ENCODE data around the gene PACSIN2. TPM values are rescaled to one million over a fixed set of nuclear protein-coding genes. Genes with fewer than 3 reads are reported as not detected.

PACSIN2 gene
- total and polyA plus RNA-seq, 2 experiments from 2014 or later: 23.5 to 57.3 TPM

GRCh38 chr22:42907404-42908373 lies 107.3 kb downstream of the PACSIN2 start:
- Histone ChIP-seq H3K36me3 (ENCODE audit: insufficient read depth) (peaks cover 3% of the 10 kb centered on the region; the same call in 1 of the 2 replicates), H3K9me2 (ENCODE audit: insufficient read depth) (no peaks in the 10 kb centered on the region), H4K20me1 (replicated peaks; ENCODE audit: insufficient read depth) (peaks cover 37% of the 10 kb centered on the region), H2AFZ (no peak overlapping the region), H3K27me3 (ENCODE audit: insufficient read depth) (no peaks in the 10 kb centered on the region), H3K4me3 (no peak overlapping the region), H3F3A (replicated peaks; ENCODE audit: low read depth) (no peaks in the 10 kb centered on the region), H3K4me1 (ENCODE audit: insufficient read depth) (no peaks in the 10 kb centered on the region), H3K27ac (ENCODE audit: low read depth) (no peak overlapping the region), H3K79me2 (replicated peaks; ENCODE audit: insufficient read depth) (peaks cover 44% of the 10 kb centered on the region), H3K4me2 (no peak overlapping the region)
- Mint-ChIP-seq H3K27ac (peak overlapping the region; percentile 56; the same call in 1 of the 2 replicates), H3K9me3 (no peaks in the 10 kb centered on the region), H3K27me3 (ENCODE audit: insufficient read depth, low read depth, poor library complexity) (peaks cover 2% of the 10 kb centered on the region), H3K4me1 (peaks cover 25% of the 10 kb centered on the region), H3K4me3 (no peak overlapping the region), H3K36me3 (ENCODE audit: low read depth) (peaks cover 9% of the 10 kb centered on the region)
- TF ChIP-seq REST (IDR thresholded peaks at IDR 0.05; ENCODE audit: unreplicated experiment) (no peak), JUNB (IDR thresholded peaks at IDR 0.05; ENCODE audit: unreplicated experiment) (no peak), ZNF331 (CRISPR knock-in tag; IDR thresholded peaks at IDR 0.05; ENCODE audit: low read depth) (no peak), POLR2AphosphoS5 (IDR thresholded peaks at IDR 0.05; ENCODE audit: low read depth) (no peak), CREB1 (CRISPR knock-in tag; IDR thresholded peaks at IDR 0.05; ENCODE audit: low read depth) (no peak), EZH2phosphoT487 (IDR thresholded peaks at IDR 0.05; ENCODE audit: unreplicated experiment) (no peak), NANOG (IDR thresholded peaks at IDR 0.05; ENCODE audit: borderline replicate concordance) (no peak), EZH2 (IDR thresholded peaks at IDR 0.05; ENCODE audit: low read depth, unreplicated experiment) (no peak), CTCF (conservative IDR thresholded peaks at IDR 0.05; ENCODE audit: low read depth in 2 of 2) (no peak), STAT1 (IDR thresholded peaks at IDR 0.05; ENCODE audit: unreplicated experiment) (no peak), ETS1 (IDR thresholded peaks at IDR 0.05) (no peak), ZNF114 (CRISPR knock-in tag; IDR thresholded peaks at IDR 0.05) (no peak)
- ATAC-seq (no peak), DNase-seq (ENCODE audit: low spot score) (no peak)

Measured in GM23338 (cell line).